GM21576 (cell line): ENCODE data around the gene ADGRL1.

Experiments used
- ATAC-seq: cut with Tn5 transposase; IDR thresholded peaks from one replicate; pipeline ENCODE4 v1.9.1; 2021; ENCODE audit warnings: mild to moderate bottlenecking, moderate library complexity; ENCODE audit not compliant: unreplicated experiment

ADGRL1 gene

DNA sequence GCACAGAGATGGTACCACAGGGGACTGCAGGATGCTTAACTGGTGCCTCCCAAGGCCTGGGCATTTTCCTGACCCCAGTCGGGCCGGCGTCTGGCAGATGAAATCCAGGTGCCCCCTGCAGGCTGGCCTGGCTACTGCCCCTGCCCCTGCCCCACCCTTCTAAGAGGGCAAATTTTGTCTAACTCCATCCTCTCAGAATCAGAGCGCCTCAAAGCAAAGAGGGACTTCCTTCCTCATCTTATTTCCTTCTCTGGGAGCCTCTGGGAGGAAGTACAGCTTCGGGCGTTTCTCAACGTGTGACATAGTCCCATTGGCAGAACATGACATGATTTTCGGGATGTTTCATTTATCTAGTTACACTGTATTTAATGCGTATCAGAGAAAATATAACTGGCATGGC, 91.1 kb downstream of the ADGRL1 start:
- no peak for ATAC-seq

DNA sequence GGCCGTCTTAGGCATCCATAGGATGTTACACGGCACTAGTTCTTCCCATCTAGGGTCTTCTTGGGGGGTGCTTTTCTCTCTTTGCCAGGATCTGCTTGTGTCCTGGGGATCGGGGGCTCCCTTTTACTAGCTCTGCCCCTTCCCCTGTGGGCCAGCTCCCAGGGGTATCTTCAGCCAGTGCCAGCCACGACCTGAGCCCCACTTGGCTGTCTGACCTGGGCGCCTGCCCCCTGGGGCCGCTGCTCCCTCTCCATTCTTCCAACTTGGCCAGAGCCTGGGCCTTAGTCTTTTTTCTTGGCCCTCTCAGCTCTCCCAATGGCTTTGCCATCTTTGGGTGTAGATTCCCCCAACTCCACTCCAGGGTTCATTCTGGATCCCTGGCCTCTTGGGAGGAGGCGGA, 91.5 kb downstream of the ADGRL1 start:
- no peak for ATAC-seq

DNA sequence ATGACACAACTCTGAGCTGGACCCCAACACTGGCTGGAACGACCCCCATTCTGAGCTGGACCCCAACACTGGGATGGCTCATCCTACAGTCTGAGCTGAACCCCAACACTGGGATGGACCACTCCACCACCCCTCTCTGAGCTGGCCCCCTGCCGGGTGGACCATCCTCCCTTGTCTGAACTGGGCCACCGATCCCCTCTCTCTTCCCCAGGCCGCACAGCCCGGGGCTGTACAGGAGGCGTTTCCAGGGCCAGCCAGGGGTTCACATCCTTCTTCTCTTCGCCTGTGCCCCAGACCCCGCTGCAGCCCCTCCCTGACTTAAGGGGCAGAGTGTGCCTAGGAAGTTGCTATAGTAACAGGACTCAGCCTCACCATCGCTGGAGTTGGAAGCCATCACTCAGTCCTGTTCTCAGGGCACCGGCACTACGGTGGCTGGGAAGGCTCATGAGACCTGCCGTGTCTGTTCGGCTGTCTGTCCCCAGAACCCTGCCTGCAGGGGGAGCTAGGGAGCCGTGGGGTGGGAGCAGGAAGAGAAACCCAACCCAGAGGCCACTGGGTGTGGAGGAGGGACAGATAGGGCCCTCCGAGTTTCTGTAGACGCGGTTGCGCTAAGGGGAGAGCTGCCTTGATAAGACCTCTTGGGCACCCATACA, 92.1 kb downstream of the ADGRL1 start:
- ATAC-seq = no peak

DNA sequence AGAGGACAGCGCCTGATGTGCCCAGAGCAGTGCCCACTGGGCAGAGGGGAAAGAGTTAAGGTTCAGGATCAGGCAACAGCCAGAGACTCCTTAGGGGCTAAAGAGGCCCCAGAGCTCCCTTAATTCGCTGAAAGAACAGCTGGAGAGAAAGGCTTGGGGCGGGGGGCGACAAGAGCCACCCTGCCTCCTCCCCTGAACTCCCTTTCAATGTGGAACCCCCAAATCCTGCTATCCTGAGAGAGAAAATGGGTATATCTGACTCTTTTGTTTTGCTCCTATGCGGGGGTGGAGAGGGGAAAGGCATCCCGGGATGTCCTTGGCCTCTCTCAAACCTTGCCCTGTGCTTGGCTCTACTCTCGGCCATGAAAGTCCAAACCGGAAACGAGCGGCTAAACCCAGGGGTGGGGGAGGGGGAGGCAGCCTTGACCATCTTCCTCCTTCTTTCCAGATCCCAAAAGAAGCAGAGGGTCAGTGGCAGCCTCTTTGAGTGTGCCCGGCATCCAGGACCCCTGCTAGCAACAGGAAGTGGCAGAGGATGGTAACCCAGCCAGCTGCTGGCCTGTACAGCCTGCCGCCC, 93.1 kb downstream of the ADGRL1 start:
- ATAC-seq = no peak

DNA sequence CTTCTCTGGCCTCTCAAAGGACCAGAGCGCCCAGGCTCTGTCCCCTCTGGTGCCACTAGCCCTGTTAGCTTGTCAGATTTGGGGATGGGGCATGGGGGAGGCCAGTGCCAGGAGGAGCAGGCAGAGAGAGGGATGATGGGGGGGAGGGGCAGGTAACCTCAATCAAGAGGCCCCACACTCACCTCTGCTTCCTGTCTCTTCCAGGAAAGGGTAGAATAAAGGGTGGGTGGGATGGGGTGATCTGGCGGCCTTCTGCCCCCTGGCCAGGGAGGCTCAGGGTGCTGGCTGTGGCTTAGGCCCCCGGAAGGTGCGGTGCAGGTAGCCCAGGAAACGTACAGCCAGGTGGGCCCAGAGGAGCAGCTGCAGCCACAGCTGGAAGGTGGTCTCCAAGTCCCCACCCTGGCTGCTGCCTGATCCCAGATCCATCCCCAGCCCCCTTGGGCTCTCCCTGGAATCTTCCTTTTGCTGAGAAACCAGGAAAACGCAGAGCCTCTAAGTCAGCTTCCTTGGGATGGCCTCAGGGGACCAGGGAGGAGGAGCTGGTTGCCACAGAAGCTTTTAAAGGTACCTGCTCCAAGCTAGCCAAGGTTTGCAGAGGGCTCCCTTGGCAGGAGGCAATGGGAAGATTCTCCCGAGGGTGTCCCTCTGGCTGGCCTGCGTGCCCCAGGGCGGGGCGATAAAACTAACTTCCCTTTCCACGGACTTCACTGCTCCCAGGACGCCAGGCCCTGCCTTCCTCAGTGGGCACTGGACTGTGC, 93.7 kb downstream of the ADGRL1 start:
- no peak for ATAC-seq

DNA sequence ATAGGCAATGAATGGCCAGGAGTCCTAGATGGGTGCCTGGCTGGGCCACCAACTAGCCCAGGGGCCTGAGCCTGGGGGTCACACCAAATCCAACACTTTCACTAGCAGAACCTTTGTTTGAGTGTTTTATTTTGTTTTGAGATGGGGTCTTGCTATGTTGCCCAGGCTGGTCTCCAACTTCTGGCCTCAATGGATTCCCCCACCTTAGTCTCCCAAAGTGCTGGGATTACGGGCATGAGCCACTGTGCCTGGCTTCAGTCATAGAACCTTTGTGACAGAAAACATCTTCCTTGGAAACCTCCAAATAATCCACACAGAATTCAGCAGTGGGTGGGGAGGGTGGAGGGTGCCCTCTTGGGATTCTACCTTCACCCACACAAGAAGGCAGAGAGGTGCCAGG, 94.5 kb downstream of the ADGRL1 start:
- ATAC-seq = no peak

DNA sequence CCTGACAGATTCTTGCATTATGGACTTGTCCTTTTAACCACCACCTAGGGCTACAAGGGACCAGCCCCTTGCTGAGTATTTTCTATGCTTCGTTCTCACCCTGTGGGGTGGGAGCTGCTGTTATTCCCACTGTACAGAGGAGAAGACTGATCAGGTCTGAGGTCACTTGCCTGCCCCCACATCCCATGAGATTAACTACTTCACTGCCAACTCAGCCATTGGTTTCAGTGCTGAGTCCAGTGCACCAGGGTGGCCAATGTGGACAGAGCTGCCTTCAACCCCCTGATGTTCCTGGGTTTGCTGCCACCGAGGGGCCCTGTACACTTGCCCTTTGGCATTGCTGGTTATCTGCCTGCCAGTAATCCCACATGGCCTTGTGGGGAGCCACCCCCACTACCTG, 95.3 kb downstream of the ADGRL1 start:
- ATAC-seq = no peak

DNA sequence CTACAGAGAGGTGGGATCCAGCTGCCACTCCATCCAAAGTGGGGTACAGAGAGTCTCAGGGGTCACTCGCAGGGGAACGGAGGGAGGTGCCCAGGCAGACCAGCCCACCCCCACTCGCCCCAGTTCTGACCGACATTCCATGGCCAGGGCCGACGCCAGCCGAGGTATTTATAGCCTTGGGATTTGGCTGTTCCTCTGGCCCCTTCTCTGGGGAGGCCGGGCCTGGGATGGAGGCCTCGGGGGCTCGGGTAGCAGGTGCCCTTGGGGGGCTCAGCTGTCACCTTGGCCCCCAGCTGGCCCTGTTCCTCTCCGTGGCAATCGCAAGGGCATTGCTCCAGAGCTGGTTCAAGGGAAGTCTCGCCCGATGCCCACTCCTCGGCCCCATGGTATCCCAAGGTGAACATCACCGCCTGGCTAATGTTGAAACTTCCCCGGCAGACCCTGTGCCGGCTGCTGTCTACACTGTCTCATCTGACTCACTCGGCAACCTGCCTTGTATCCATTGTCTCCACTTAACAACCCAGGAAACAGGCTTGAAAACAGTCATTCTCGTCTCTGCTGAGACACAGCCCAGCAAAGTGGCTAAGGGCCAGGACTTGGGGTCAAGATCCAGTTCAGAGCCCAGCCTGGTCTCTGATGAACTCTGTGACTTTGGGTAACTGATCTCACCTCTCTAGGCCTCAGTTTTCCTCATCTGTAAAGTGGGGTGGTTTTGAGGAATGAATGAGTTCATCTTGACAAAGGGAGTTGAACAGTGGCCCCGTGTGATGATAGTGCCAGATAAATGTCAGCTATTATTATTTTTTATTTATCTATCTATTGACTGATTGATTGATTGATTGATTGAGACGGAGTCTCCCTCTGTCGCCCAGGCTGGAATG, 98.1 kb downstream of the ADGRL1 start:
- no peak for ATAC-seq

DNA sequence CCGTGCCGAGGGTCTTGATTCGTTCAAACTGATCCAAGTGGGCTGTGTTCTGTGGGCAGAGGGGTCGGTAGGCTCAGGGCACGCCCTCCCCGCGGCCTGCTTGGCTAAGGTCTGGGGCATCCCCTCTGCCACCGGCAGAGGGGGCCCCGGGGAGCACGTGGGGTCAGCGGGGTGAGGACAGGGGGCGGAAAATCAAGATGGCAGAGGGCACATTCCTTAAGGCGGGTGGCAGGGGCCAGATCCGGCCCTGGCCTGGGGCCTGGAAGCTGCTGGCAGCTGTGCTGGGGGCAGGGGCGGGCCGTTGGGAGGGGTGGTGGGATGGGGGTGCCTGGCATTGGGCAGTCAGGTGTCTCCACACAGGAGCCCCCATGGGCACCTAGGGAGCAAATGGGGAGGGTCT, 99.1 kb downstream of the ADGRL1 start:
- ATAC-seq = no peak

DNA sequence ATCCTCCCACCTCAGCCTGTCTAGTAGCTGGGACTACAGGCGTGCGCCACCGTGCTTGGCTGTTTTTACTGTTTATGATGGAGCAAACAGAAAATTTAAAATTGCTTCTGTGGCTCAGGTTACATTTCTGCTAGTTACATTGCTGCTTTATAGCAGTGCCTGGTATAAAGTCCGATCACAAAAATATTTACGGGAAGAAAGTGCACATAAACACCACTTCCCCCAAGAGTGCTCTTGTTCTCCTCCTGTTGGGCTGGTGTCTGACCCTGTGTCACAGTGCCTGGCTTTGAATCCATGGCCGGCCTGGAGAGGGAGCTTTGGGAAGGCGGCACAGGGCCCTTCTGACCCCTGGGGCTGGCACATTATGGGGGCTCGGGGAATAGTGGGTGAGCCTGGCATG, 100.3 kb downstream of the ADGRL1 start:
- ATAC-seq = no peak

DNA sequence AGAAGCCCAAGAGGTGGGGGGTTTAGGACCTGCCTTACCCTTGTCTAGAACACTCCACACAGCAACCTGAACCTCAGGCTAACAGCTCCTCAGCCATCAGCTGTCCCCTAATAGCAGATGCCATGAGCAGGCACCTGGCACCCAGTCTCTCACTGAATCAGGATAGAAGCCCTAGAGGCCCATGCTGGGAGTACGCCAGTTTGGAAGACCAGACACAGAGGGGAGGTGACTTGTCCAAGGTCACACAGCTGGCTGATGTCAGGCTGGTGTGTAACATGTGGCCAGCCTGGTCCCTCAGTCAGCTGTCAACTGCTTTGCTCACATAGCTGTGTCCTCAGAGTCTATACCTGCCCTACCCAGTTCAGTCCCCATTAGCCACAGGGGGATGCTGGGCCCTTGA, 102.7 kb downstream of the ADGRL1 start:
- ATAC-seq = no peak

DNA sequence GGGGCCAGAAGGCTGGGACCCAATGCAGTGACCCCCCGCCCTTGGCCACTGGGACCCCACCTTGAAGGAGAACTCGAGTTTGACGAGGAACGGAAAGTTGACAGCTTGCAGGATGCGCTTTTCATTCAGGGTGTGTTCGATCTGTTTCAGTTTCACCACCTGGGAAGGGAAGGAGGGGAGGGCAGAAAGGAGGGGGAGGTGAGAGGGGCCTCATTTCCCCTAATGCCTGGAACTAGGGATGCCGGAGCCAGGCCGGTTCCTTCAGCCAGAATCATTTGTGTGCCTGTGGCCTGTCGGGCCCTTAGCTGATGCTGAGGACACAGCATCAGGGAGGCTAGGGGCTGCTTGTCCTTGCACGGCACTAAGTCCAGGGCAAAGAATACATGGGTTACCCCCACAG, 103.2 kb downstream of the ADGRL1 start:
- ATAC-seq = no peak

DNA sequence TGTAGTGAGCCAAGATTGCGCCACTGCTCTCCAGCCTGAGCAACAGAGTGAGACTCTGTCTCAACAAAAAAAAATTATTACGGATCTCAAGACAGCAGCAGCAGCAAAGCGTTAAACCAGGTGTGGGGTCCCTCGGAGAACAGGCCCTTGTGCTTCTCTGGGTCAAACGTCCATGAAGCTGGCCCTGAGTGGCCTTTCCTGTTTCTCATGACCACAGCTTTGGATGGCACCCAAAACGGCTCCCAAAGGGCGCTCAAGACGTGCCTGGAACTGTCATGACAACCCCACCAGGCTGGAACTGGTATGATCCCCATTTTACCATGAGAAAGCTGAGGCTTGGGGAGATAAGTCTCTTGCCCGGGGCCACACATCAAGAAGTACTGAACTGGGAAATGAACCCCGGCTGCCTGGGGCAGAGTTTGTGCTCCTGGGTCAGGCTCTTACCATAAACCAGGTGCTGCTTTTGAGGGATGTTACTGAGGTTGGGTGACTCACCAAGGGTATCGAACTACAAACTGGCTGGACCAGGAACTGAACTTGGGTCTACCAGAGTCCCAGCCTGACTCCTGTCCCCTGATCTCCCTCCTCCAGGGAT, 103.8 kb downstream of the ADGRL1 start:
- no peak for ATAC-seq

DNA sequence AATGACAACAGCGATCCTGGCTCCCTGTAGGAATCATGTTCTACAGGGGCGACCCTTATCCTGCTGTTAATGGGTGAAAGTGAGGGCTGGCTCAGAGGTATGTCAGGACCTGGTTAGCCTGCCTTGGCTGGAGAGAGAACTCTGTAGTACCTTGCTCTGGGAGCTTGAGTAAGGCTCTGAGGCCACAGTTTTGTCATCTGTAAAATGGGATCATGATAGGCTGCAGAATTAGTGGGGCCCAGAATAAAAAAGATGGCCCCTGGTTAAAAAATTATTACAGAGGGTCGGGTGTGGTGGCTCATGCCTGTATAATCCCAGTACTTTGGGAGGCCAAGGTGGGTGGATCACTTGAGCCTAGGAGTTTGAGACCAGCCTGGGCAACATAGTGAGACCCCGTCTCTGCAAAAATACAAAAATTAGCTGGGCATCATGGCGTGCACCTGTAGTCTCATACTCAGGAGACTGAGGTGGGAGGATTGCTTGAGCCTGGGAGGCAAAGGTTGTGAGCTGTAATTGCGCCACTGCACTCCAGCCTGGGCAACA, 104.9 kb downstream of the ADGRL1 start:
- no peak for ATAC-seq
